ENCODE results near the gene ZNF135.

DNA sequence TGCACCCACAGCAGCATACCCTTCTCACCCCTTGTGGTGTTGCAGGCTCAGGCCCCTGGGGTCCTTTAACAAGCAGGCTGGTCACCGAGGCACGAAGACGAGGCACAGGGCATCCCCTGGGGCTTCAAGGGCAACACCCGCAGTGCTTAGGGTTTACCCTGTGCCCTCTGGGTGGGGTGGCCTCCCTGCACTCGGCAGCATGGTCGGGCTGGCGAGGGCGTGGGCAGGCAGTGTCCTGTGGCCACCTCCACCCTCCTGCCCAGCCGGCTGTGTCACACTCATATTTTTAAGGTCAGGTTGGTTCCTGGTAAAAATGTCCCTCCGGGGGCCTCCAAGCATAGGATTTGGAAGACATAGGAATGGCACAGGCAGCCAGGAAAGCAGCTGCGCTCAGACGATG is 11.4 kb upstream of the ZNF135 start:
- TF ChIP-seq, protein P1, sequence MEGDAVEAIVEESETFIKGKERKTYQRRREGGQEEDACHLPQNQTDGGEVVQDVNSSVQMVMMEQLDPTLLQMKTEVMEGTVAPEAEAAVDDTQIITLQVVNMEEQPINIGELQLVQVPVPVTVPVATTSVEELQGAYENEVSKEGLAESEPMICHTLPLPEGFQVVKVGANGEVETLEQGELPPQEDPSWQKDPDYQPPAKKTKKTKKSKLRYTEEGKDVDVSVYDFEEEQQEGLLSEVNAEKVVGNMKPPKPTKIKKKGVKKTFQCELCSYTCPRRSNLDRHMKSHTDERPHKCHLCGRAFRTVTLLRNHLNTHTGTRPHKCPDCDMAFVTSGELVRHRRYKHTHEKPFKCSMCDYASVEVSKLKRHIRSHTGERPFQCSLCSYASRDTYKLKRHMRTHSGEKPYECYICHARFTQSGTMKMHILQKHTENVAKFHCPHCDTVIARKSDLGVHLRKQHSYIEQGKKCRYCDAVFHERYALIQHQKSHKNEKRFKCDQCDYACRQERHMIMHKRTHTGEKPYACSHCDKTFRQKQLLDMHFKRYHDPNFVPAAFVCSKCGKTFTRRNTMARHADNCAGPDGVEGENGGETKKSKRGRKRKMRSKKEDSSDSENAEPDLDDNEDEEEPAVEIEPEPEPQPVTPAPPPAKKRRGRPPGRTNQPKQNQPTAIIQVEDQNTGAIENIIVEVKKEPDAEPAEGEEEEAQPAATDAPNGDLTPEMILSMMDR (conservative IDR thresholded peaks at IDR 0.05) = no peak
- no peak for TF ChIP-seq ZFX (IDR thresholded peaks at IDR 0.05)
